NOMO-1 treated with DMSO at 0.1 percent for 48 hours (cell line): ENCODE results near the gene TMEM263.
A peak's percentile ranks its signal among the peaks of the same experiment; 100 is the strongest.
"Not testable (repeated sequence)": the region's sequence is repeated elsewhere in the genome, so short reads cannot be mapped to it uniquely, and the experiment has no call there.

Experiments
- DNase-seq: peaks from one replicate; lab custom pipeline; 2025; ENCODE audit not compliant: unreplicated experiment; lab: John Stamatoyannopoulos, UW

Gene TMEM263

DNA sequence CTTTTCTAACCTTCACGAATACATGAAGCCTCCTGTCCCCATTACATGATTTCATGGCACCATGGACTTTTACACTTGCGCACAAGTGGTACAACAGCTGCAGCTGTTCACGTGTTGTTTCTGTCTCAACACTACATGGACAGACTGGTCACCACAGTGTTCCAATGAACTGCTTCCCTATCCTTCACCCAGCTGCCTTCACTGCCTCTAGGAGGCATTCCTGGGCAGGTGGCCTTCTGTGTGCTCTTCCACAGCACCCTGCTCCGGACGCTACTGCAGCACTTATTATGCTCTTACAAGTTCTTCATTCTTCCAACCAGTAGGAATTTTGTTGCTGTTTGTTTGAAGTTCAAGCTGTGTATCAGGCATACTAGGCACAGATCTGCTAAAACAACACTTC is 29.8 kb downstream of the TMEM263 start:
- DNase-seq: no peak

DNA sequence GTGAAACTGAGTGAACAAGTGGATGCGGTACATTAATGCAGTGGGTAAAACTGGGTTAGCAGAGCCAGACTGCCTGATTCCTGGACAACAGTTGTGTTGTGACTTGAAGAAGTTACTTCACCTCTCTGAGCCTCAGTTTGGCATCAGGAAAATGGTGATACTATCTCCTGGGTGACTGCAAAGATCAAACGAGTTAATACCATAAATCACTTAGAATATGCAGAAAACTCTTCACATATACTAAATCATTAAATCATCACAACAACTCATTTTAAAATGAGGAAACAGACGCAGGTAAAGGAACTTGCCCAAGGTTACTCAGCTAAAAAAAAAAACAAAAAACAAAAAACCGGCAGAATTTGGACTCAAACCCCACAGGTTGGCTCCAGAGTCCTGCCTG is 30.4 kb downstream of the TMEM263 start:
- peak; percentile 41 for DNase-seq

DNA sequence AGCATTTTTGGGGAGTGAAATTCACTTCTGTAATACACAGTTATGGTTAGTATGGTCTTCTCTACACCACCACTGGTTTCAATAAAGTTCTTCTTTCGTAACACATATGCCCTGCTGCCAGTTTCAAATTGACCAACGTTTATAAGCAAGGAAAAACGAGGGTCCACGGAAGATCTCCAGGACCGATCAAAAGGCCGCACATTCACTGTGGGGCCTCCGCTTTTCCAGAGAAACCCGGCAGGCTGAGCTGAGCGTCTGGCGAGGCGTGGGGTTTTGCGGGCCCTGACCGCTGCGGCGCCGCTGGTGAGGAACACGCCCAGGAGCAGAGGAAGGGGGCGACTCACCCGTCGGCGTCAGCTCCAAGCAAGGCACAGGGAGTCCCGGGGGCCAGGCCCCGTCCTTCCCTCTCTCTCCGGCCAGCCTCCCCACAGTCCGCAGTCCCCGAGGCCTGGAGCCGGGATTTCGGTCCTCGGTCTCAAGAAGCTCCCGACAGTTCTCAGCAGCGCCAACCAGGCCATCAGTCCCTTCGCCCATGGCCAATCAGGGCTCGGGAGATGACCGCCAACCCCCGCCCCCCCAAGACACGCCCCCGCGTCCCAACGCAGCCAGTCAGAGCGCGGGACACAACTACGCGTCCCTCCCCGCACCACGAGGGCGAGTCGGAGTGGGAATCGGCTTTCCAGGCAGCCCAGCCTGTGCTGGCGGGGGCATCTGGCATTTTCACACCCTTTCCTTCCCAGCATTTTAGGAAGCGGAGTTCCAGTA is 31.1 kb downstream of the TMEM263 start, which contains the start of gene MTERF2:
Gene MTERF2, minus strand, starts transcription at position 522 of the 765 bp plus-strand sequence. CDS start 8,432 bp downstream, outside the sequence.
- peak; percentile 78 for DNase-seq

DNA sequence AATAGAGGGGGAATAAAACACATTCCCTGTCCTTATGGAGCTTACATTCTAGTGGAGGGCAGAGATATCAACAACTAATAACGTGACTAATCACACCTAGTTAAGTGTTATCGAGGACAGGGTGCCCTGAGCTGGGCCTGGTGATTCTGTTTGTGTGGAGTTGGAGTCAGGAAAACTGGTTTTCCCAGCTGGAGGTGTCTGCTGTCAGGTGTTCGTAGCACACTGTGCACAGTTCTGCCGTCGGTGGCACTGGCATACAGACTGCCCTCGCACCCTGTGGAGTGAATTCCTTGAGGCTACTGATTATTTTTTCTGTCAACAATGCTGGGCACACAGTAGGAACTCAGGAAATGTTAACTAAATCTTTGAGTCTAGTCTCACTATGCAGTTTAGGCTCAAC is 32.1 kb downstream of the TMEM263 start:
- no peak for DNase-seq

DNA sequence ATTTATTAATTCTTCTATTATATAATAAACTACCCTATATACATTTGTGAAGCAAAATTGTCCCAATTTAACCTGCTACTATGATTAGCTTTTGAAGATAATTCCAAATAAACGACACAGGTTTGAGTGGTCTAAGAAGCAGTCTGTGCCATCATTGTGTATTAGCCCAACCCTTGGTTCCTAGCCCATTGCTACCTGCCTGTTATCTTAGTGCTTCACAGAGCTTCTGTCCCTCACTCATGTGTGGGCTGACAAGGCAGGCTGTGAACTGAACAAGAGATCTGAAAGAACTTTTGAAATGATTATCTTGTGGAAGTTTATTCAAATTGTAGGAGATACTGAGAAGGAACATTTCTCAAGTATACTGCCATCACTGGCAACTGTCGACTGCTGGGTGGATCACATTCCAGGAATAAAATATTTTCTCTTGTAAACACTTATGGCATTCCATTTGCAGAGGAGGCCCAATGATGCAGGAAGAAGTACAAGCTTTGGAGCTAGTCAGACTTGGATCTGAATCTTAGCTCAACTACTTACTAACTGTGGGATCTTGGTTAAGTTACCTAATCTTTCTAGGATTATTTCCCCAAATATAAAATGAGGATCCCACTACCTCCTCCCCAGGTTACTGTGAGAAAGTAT is 39.0 kb downstream of the TMEM263 start:
- DNase-seq: no peak

DNA sequence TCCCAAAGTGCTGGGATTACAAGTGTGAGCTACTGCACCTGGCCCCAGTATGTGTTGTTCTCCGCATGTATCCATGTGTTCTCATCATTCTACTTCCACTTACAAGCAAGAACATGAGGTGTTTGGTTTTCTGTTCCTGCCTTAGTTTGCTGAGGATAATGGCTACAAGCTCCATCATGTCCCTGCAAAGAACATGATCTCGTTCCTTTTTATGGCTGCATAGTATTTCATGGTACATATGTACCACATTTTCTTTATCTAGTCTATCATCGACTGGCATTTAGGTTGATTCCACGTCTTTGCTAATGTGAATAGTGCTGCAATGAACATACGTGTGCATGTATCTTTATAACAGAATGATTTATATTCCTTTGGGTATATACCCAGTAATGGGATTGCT is 40.4 kb downstream of the TMEM263 start:
- DNase-seq: not testable (repeated sequence)

DNA sequence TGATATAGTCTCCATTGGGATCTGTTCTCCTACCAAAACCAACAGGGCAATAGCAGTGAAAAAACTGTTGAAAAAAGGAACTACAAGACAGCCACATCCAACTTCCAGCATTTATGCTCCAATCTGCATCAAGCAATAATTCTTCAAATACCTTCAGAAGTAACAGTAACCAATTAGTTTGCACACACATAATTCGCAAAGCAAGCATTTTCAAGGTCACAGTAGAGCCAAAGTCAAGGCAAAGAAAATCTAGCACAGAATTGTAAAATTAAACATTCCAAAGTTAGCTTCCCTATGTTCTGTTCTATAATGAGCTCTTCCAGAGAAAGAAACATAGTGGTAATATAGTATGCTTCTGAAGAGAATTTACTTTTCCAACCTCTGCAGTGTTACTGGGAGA is 42.2 kb downstream of the TMEM263 start:
- no peak for DNase-seq

DNA sequence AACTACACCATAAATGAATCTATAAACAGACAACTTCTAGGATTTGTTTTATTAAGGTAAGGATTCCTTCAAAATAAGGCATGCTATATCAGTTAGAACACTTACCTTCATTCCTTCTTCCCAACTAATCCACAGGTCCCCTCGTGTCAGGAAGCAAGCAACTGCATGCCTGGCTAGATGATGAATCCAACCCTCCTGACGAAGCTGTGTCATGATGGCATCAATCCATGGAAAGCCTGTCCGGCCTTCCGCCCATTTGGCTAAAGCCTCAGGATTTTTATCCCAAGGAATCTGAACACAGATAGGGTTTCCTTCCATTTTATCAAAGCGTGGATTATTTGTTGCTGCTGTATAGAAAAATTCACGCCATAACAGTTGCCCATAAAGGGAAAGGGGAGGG is 43.7 kb downstream of the TMEM263 start:
- DNase-seq: no peak

DNA sequence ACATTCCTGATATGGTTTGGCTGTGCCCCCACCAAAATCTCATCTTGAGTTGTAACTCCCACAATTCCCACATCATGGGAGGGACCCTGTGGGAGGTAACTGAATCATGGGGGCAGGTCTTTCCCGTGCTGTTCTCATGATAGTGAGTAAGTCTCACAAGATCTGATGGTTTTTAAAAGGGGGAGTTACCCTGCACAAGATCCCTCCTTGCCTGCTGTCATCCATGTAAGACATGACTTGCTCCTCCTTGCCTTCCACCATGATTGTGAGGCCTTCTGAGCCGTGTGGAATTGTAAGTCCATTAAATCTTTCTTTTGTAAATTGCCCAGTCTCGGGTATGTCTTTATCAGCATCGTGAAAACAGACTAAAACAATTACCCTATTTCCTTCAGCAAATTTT is 47.0 kb downstream of the TMEM263 start:
- DNase-seq: not testable (repeated sequence)

DNA sequence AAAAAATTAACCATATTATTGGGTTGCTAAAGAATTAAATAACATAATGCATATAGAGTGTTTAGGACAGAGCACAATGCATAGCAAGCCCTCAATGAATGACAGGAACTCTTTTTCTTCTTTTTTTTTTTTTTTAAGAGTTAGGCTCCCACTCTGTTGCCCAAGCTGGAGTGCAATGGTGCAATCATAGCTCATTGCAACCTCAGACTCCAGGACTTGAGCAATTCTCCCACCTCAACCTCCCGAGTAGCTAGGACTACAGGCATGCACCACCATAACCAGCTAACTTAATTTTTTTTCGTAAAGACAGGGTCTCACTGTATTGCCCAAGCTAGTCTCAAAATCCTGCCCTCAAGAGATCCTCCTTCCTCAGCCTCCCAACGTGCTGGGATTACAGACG is 51.7 kb downstream of the TMEM263 start:
- DNase-seq: no peak

DNA sequence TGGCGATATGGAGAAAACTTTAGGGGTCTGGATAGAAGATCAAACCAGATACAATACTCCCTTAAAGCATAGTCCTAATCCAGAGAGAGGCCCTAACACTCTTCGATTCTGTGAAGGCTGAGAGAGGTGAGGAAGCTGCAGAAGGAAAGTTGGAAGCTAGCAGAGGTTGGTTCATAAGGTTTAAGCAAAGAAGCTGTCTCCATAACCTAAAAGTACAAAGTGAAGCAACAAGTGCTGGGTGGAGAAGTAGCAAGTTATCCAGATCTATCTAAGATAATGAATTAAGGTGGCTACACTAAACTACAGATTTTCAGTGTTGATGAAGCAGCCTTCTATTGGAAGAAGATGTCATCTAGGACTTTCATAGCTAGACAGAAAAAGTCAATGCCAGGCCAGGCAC is 55.8 kb downstream of the TMEM263 start:
- DNase-seq: no peak

DNA sequence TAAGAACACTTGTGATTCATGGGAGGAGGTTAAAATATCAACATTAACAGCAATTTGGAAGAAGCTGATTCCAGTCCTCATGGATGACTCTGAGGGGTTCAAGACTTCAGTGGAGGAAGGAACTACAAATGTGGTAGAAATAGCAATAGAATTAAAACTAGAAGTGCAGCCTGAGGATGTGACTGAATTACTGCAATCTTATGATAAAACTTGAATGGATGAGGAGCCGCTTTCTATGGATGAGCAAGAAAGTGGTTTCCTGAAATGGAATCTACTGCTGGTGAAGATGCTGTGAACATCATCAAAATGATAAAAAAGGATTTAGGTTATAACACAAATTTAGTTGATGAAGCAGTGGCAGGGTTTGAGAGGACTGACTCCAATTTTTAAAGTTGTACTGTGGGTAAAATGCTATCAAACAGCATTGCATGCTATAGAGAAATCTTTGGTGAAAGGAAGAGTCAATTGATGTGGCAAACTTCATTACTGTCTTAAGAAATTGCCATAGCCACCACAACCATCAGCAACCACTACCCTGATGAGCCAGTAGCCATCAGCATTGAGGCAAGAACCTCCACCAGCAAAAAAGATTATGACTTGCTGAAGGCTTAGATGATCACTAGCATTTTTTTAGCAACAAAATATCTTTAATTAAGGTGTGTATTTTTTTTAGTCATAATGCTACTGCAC is 57.2 kb downstream of the TMEM263 start:
- DNase-seq: no peak

DNA sequence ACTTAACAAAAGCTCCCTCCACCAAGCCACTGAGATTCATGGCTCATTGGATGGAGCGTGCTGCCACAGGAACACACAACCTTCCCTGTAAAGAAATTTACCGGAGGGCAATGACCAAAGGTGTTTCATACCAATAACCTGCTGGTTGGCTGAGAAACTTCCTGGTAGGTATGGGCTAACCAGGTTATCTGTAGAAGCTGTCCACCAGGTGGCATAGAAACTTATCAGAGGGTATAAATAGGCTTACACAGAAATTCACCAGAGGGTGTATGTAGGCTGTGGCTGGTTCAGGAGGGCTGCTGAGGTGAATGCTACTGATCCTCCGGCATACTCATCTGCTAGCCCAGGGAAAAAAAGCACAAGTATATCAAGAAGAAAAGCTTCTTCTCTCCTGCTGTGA is 58.3 kb downstream of the TMEM263 start:
- no peak for DNase-seq

DNA sequence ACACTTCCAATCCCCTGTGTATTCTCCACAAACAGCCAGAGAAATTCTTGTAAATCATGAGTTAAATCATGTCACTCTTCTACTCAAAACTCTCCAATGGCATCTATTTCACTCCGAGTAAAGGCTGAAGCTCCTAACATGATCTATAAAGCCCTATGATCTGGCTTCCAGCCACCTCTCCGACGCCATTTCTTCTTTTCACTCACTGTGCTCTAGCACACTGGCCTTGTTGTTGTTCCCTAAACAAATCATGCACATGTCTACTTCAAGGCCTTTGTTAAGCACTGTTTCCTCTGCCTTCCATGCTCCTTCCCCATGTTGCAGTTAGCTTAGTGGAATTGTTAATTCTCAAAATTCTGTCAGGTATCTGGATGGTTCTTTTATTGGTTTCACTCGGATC is 61.3 kb downstream of the TMEM263 start:
- DNase-seq: no peak

DNA sequence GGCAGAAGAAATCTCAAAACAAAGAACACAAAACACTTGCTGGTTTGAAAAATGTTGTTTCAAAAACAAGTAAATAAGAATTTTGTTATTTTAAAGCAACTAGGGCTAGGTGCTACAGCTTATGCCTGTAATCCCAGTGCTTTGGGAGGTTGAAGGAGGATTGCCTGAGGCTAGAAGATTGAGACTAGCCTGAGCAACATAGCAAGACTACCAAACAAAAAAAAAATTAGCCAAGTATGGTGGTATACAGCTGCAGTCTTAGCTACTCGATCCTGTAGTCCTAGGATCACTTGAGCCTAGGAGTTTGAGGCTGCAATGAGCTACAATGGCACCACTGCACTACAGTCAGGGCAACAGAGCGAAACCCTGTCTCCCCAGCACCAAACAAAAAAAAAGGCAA is 63.8 kb downstream of the TMEM263 start:
- DNase-seq: no peak
